GM18526 (cell line): ENCODE data around the gene AGPAT3.

Source experiments
- POLR2A ChIP-seq: IDR thresholded peaks from 3 replicates; pipeline ENCODE4 v1.6.1; 2011; ENCODE audit not compliant: insufficient read length; ENCODE audit errors: extremely low read depth

Gene AGPAT3

DNA sequence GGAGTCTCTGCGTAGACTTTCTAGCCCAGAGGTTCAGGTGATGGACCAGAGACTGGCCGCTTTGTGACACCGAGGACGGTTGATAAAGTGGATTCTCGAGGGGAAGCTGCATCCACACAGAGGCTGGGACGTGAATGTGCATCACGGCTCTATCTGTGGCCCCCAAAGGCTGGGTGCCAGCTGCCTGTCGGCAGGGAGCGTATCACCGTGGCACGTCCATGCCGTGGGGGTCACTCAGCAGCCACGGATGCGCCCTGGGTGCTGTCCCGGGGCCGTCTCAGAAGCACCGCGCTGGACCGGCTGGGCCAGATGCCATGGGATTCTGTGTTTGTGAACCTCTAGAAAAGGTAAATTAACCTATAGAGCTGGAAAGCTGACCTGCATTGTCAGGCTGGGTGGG, 89.9 kb downstream of the AGPAT3 start:
- no peak for TF ChIP-seq POLR2A

DNA sequence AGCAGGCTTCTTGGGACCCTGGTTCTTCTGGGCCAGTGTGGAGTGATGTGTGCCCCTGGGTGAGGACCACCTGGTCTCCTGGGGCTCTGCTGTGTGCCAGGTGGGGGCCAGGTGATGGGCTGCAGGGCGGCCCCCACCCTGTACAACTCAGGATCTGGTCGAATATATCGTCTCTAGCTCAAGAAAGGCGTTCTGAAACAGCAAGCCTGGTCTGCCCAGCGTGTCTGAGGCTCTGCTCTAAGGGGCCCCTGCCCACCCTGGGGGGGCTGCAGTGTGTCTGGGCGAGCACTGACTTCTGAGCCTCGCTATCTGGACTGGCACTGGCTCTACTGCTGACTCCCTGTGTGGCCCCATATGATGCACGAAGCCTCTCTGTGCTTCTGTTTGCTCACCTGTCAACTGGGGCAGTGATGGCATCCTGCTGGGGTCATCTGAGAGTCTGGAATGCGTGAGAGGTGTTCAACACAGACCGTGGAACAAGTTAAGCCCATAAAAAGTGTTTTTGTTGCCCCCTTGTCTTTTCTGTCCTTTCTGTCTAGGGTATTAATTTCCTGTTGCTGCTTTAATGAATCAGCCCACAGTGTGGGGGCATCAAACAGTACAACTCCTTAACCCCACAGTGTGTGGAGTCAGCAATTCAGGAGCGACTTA, 91.1 kb downstream of the AGPAT3 start:
- TF ChIP-seq POLR2A, result no peak

DNA sequence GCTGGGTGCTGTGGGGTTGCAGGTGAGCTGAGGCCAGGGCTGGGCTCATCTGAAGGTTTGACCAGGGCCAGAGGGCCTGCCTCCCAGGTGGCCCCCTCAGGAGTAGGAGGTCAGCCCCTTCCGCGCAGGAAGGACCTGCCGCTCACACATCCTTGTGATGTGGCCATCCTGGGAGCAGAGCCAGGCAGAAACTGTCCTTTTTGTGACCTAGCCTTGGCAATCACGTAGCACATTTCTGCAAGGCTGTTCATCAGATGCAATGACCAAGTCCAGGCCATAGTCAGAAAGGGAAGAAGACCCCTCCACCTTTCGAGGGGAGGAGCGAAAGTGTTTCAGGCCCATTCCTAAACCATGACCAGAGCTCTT, 91.6 kb downstream of the AGPAT3 start:
- no peak for TF ChIP-seq POLR2A

DNA sequence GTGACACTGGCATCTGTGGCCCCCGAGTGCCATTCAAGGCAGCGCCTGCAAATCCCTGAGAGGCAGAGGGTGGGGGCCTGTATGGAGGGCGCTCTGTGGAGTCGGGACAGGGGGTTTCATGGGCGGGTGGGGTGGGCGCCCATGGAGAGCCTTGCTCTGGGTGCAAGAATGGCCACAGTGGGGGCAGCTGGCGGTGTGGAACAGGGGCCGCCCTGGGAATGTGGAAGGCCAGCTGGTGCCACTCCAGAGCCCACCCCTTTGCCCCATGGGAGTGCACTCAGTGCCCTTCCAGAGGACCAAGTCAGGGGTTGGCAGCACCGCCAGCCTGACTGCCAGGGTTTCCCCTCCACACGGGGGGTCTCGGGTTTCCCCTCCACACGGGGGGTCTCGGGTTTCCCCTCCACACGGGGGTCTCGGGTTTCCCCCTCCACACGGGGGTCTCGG, 92.1 kb downstream of the AGPAT3 start:
- no peak for TF ChIP-seq POLR2A

DNA sequence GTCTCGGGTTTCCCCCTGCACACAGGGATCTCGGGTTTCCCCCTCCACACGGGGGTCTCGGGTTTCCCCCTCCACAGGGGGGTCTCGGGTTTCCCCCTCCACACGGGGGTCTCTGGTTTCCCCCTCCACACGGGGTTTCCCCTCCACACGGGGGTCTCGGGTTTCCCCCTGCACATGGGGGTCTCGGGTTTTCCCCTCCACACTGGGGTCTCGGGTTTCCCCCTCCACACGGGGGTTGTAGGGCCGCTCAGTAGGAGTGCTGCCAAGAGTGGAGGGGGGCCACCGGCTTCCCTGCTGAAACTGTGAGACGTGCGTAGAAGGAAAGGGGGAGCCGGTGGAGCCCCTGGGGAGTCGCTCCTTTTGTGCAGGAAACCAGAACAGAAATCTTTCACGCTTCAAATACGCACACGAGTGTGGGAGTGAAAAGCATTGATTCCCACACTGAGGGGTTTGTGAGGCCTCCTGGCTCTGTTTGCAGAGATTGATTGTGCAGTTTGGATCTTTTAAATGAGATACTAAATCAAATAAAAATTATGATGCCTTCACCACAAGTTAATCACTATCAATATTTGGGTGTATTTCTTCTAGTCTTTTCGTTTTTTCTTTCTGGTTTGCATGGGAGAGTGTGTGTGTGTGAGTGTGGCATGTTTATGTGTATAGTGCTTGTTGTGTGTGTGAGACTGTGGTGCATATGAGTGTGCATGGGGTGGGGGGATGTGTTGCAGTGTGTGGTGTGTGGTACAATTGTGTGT, 92.8 kb downstream of the AGPAT3 start:
- TF ChIP-seq POLR2A, result no peak

DNA sequence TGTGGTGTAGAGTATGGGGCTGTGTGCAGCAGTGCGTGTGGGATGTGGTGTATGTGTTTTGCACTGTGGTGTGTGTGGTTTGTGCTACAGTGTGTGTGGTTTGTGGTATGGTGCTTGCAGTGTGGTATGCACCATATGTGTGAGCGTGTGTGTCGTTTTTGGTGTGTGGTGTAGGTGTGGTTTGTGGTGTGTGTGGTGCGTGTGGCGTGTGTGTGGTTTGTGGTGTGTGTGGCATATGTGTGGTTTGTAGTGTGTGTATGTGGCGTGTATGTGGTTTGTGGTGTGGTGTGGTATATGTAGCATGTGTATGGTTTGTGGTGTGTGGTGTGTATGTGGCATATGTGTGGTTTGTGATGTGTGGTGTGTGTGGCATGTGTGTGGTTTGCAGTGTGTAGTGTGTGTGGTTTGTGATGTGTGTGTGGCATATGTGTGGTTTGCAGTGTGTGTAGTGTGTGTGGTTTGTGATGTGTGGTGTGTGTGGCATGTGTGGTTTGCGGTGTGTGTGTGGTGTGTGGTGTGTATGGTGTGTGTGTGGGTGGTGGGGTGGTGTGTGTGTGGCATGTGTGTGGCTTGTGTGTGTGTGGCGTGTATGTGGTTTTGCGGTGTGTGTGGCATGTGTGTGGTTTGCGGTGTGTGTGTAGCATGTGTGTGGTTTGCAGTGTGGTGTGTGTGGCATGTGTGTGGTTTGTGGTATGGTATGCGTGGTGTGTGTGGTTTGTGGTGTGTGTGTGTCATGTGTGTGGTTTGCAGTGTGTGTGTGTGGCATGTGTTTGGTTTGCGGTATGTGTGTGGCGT, 93.5 kb downstream of the AGPAT3 start:
- TF ChIP-seq POLR2A, result no peak

DNA sequence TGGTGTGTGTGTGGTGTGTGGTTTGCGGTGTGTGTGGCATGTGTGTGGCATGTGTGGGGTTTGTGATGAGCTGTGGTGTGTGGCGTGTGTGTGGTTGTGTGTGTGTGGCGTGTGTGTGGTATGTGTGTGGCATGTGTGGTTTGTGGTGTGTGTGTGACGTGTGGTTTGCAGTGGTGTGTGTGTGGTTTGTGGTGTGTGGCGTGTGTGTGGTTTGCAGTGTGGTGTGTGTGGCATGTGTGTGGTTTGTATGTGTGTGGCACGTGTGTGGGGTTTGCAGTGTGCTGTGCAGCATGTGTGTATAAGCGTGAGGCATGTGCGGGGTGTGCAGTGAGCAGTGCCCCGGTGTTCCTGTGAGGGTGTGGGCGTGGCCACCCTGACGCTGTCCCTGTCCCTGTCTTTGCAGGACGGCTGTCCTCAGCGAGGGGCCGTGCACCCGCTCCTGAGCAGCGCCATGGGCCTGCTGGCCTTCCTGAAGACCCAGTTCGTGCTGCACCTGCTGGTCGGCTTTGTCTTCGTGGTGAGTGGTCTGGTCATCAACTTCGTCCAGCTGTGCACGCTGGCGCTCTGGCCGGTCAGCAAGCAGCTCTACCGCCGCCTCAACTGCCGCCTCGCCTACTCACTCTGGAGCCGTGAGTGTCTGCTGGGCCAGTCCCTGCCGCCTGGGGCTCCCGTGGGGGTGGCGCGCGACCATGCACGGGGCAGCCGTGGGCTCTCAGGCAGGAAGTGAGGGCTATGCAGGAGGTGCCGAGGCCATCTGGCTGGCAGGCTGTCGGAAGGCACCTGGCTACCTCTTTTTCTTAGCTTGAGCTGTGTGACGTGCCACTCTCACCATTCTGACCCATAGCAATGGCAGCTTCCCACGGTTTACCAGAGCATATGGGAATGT, 94.5 kb downstream of the AGPAT3 start:
- no peak for TF ChIP-seq POLR2A

DNA sequence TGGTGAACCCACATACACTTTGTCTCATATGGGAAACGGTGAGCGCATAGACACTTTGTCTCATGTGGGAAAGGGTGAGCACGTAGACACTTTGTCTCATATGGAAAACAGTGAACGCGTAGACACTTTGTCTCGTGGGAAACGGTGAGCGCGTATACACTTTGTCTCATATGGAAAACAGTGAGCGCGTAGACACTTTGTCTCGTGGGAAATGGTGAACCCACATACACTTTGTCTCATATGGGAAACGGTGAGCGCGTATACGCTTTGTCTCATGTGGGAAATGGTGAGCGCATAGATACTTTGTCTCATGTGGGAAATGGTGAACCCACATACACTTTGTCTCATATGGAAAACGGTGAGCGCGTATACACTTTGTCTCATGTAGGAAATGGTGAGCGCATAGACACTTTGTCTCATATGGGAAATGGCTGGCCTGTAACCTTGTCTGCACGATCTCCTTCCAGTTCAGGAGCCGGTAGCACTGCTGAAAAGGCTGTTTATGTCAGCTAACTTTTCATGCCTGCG, 96.4 kb downstream of the AGPAT3 start:
- TF ChIP-seq POLR2A, result no peak

DNA sequence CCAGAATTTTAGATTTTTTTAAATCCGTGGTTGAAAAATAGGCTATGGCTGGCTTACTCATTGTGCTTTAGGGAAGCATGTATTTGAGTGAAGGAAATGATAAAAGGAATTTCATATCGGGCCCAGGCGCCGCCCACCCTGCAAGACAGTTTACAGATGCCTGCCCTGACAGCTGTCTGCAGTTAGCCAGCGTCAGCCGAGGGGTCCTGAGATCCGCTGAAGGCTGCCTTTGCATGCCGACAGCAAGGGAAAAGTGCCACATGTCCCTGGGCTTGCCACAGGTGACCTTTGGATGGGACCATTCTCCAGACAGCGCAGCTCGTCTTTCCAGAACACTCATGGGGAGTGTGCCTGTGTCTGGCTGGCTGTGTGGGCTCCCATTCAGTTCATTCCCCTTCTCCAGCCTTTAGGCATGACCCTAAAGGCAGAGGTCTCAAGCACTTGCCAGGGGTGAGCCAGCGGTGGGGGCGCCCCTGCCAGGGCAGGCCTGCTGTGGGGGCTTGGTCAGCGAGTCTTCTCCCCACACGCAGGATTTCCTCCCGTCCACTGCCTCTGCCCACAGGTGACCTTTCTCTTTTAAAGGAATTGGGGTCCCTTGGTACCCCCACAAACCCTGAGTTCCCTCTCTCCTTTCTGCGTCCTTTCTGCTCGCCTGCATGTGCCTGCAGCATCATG, 101.0 kb downstream of the AGPAT3 start:
- TF ChIP-seq POLR2A, result no peak

DNA sequence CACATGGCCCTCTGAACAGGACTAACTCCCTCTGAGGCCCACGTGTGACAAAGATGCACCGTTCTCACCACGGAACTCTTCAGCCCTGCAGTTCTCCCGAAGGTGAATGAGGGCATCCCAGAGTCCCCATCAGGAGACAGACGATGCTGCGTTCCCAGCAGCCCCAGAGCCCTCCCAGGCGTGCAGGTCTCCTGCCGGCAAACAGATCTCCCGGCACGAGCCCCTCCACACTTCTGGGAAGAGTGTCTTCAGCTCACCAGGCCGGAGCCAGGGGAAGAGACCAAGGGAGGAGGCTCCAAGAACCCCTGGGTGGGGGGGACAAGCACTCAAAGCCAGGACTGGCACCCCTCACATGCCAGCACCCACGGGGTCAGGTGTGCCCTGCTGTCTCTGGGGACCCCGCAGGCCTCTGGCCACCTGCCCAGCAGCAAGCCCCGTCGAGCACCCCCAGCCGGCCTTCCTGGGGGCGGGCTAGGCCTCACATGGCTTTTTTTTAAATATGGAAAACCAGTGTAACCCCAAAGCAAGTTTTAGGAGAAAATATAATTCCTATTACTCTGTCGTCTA, 102.0 kb downstream of the AGPAT3 start:
- no peak for TF ChIP-seq POLR2A

DNA sequence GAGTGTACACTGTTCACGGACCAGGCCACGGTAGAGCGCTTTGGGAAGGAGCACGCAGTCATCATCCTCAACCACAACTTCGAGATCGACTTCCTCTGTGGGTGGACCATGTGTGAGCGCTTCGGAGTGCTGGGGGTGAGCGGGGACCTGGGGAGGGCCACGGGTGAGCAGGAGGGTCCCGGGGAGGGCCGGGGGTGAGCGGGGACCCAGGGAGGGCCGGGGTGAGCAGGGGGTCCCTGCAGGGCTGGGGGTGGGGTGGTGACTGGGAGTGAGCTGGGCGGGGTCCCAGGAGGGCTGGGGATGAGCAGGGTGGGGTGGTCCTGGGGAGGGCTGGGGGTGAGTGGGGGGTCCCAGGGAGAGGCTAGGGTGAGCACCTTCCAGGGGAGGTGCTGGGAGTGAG, 103.0 kb downstream of the AGPAT3 start:
- TF ChIP-seq POLR2A, result no peak

DNA sequence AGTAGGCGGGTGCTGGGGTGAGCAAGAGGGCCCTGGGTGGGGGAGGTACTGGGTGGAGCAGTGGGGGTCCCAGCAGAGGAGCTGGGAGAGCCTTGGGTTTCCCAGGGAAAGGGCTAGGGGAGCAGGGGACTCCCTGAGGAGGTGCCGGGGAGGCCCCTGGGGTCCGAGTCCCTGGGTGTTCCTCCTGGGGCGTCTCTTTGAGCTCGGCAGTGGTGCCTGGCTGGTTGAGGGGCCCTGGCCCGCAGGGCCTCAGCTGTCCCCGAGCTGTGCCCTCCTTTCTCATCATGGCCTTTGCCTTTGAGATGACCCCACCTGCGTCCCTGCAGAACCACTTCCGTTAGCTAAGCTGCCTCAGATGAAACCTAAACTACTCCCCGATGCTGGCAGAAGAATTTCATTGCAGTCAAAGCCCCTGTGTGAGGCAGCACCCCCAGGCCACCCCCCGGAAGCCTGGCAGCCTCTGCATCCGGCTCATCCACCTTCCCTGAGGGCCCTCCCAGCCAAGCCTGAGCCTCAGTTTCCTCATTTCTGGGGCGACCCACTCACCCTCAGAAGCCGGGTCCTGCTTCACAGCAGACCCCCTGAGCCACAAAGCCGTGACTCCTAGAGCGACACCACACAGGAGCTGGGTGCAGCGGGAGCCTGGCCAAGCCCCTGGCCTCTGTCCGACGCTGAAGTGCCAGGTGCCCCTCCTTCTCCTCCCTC, 103.5 kb downstream of the AGPAT3 start:
- TF ChIP-seq POLR2A, result no peak

DNA sequence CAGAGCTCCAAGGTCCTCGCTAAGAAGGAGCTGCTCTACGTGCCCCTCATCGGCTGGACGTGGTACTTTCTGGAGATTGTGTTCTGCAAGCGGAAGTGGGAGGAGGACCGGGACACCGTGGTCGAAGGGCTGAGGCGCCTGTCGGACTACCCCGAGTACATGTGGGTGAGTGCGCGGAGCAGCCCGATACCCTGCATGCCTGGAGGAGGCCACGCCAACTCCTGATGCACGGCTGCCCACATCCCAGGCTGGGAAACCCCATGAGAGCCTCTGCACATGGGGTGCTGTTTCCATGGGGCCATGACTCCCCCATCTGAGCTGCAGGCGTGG, 104.1 kb downstream of the AGPAT3 start:
- TF ChIP-seq POLR2A, result no peak
